ENCODE results near the gene STAMBP. TPM values are rescaled to one million over a fixed set of nuclear protein-coding genes. Genes with fewer than 3 reads are reported as not detected.

Gene STAMBP
- total and polyA plus RNA-seq, 4 donors: 10.2 to 27.1 (median 15.9) TPM

DNA sequence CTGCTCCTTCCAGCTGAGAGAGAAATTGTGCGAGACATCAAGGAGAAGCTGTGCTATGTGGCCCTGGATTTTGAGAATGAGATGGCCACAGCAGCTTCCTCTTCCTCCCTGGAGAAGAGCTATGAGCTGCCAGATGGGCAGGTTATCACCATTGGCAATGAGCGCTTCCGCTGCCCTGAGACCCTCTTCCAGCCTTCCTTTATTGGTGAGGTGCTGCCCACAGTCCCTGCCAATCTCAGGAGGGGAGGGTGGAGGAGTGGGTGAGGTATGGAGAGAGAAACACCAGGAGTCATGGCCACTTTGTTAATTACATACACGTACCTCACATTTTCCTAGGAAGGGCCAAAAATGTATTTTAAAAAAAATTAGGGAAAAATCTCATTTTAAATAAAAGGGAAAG, 85.9 kb downstream of the STAMBP start:
- no peaks in the 10 kb centered on the region for H3K9me3 ChIP-seq (ENCODE audit: control insufficient read depth in 4 of 4, low read length in 3 of 4)
- TF ChIP-seq EGR1 (IDR thresholded peaks at IDR 0.05; ENCODE audit: low read depth in 2 of 2): no peak
- no peak for TF ChIP-seq SP1 (IDR thresholded peaks at IDR 0.05)
- TF ChIP-seq, protein P1, sequence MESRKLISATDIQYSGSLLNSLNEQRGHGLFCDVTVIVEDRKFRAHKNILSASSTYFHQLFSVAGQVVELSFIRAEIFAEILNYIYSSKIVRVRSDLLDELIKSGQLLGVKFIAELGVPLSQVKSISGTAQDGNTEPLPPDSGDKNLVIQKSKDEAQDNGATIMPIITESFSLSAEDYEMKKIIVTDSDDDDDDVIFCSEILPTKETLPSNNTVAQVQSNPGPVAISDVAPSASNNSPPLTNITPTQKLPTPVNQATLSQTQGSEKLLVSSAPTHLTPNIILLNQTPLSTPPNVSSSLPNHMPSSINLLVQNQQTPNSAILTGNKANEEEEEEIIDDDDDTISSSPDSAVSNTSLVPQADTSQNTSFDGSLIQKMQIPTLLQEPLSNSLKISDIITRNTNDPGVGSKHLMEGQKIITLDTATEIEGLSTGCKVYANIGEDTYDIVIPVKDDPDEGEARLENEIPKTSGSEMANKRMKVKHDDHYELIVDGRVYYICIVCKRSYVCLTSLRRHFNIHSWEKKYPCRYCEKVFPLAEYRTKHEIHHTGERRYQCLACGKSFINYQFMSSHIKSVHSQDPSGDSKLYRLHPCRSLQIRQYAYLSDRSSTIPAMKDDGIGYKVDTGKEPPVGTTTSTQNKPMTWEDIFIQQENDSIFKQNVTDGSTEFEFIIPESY (IDR thresholded peaks at IDR 0.05): no peak
- TF ChIP-seq TAF1 (conservative IDR thresholded peaks at IDR 0.05): no peak
- no peak for TF ChIP-seq JUND (IDR thresholded peaks at IDR 0.05)
- H3K36me3 ChIP-seq (ENCODE audit: control insufficient read depth in 4 of 4, insufficient read depth in 3 of 4, low read depth in 1 of 4, low read length in 3 of 4): no peaks in the 10 kb centered on the region
- no peak overlapping the region for H3K4me3 ChIP-seq (ENCODE audit: low read depth in 1 of 3, low read length in 3 of 3)
- no peaks in the 10 kb centered on the region for H3K27me3 ChIP-seq (ENCODE audit: control insufficient read depth in 4 of 4, insufficient read depth in 4 of 4, low read length in 3 of 4)
- H3K4me1 ChIP-seq (ENCODE audit: control insufficient read depth in 4 of 4, insufficient read depth in 4 of 4, low read length in 3 of 4): no peaks in the 10 kb centered on the region
- H3K27ac ChIP-seq (ENCODE audit: low read depth in 1 of 2, low read length in 2 of 2): no peak overlapping the region
- DNase-seq (ENCODE audit: low spot score): no peak
- no peak overlapping the region for H3K9ac ChIP-seq (ENCODE audit: low read depth in 1 of 2, low read length in 2 of 2)
- WGBS: 86% methylated on average over 4 of the region's 4 CpGs

DNA sequence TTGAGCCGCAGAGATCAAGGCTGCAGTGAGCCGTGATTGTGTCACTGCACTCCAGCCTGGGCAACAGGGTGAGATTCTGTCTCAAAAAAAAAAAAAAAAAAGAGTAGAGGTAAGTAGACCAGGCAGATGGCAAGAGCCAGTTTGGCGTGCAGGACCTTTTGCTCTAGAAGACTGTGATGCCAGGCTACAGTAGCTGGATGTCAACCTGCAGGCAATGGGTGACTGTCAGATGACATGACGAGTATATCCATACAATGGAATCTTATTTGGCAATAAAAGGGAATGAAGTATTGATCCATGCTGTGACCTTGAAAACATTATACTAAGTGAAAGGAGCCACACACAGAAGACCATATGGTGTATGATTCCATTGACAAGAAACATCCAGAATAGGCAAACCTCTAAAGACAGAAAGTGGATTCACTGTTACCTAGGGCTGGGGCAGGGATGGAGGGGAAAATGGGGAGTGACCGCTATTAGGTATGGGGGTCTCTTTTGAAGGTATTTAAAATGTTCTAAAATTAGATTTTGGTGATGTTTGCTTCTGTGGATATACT, 86.8 kb downstream of the STAMBP start:
- H3K27me3 ChIP-seq (ENCODE audit: control insufficient read depth in 4 of 4, insufficient read depth in 4 of 4, low read length in 3 of 4): no peaks in the 10 kb centered on the region
- no peaks in the 10 kb centered on the region for H3K36me3 ChIP-seq (ENCODE audit: control insufficient read depth in 4 of 4, insufficient read depth in 3 of 4, low read depth in 1 of 4, low read length in 3 of 4)
- DNase-seq (ENCODE audit: low spot score): no peak
- H3K9me3 ChIP-seq (ENCODE audit: control insufficient read depth in 4 of 4, low read length in 3 of 4): no peaks in the 10 kb centered on the region
- 92% methylated on average over 5 of the region's 5 CpGs for WGBS
- no peak overlapping the region for H3K4me3 ChIP-seq (ENCODE audit: low read depth in 1 of 3, low read length in 3 of 3)
- H3K4me1 ChIP-seq (ENCODE audit: control insufficient read depth in 4 of 4, insufficient read depth in 4 of 4, low read length in 3 of 4): no peaks in the 10 kb centered on the region
- no peak for TF ChIP-seq YY1 (IDR thresholded peaks at IDR 0.05)
- no peak for TF ChIP-seq TAF1 (conservative IDR thresholded peaks at IDR 0.05)
- TF ChIP-seq RXRA (IDR thresholded peaks at IDR 0.05): no peak
- no peak for TF ChIP-seq SP1 (IDR thresholded peaks at IDR 0.05)
- TF ChIP-seq FOXA2 (IDR thresholded peaks at IDR 0.05): no peak
- no peak overlapping the region for H3K27ac ChIP-seq (ENCODE audit: low read depth in 1 of 2, low read length in 2 of 2)
- H3K9ac ChIP-seq (ENCODE audit: low read depth in 1 of 2, low read length in 2 of 2): no peak overlapping the region

DNA sequence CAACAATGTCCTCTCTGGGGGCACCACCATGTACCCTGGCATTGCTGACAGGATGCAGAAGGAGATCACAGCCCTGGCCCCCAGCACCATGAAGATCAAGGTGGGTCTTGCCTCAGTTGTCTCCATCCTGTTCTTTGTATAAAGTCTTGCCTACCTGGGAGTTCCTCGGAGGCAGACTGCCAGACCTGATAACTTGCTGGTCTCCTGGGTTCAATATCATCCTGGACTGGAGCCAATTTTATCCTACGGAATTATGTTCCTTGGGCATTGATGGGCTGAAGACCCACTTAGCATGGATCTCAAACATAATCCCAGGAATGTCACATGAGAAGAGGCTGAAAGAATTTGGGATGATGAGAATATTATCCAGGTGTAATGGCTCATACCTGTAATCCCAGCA, 87.9 kb downstream of the STAMBP start:
- no peaks in the 10 kb centered on the region for H3K4me1 ChIP-seq (ENCODE audit: control insufficient read depth in 4 of 4, insufficient read depth in 4 of 4, low read length in 3 of 4)
- H3K4me3 ChIP-seq (ENCODE audit: low read depth in 1 of 3, low read length in 3 of 3): no peak overlapping the region
- no peak overlapping the region for H3K27ac ChIP-seq (ENCODE audit: low read depth in 1 of 2, low read length in 2 of 2)
- H3K9me3 ChIP-seq (ENCODE audit: control insufficient read depth in 4 of 4, low read length in 3 of 4): no peaks in the 10 kb centered on the region
- H3K36me3 ChIP-seq (ENCODE audit: control insufficient read depth in 4 of 4, insufficient read depth in 3 of 4, low read depth in 1 of 4, low read length in 3 of 4): no peaks in the 10 kb centered on the region
- H3K27me3 ChIP-seq (ENCODE audit: control insufficient read depth in 4 of 4, insufficient read depth in 4 of 4, low read length in 3 of 4): peaks cover 0 to 2% (median 0%) of the 10 kb centered on the region in 4 donors
- 38% methylated on average over 2 of the region's 2 CpGs for WGBS
- TF ChIP-seq YY1 (IDR thresholded peaks at IDR 0.05) (no peak), JUND (IDR thresholded peaks at IDR 0.05) (no peak), TAF1 (conservative IDR thresholded peaks at IDR 0.05) (no peak), RXRA (IDR thresholded peaks at IDR 0.05) (no peak), RAD21 (IDR thresholded peaks at IDR 0.05) (no peak), FOXA1 (IDR thresholded peaks at IDR 0.05) (no peak), NR2F2 (IDR thresholded peaks at IDR 0.05) (no peak), HNF4A (conservative IDR thresholded peaks at IDR 0.05) (no peak), FOXA2 (IDR thresholded peaks at IDR 0.05) (no peak)
- TF ChIP-seq, protein P2, sequence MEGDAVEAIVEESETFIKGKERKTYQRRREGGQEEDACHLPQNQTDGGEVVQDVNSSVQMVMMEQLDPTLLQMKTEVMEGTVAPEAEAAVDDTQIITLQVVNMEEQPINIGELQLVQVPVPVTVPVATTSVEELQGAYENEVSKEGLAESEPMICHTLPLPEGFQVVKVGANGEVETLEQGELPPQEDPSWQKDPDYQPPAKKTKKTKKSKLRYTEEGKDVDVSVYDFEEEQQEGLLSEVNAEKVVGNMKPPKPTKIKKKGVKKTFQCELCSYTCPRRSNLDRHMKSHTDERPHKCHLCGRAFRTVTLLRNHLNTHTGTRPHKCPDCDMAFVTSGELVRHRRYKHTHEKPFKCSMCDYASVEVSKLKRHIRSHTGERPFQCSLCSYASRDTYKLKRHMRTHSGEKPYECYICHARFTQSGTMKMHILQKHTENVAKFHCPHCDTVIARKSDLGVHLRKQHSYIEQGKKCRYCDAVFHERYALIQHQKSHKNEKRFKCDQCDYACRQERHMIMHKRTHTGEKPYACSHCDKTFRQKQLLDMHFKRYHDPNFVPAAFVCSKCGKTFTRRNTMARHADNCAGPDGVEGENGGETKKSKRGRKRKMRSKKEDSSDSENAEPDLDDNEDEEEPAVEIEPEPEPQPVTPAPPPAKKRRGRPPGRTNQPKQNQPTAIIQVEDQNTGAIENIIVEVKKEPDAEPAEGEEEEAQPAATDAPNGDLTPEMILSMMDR (IDR thresholded peaks at IDR 0.05; ENCODE audit: low read depth, low read length, missing input control): no peak
- TF ChIP-seq, protein P3, sequence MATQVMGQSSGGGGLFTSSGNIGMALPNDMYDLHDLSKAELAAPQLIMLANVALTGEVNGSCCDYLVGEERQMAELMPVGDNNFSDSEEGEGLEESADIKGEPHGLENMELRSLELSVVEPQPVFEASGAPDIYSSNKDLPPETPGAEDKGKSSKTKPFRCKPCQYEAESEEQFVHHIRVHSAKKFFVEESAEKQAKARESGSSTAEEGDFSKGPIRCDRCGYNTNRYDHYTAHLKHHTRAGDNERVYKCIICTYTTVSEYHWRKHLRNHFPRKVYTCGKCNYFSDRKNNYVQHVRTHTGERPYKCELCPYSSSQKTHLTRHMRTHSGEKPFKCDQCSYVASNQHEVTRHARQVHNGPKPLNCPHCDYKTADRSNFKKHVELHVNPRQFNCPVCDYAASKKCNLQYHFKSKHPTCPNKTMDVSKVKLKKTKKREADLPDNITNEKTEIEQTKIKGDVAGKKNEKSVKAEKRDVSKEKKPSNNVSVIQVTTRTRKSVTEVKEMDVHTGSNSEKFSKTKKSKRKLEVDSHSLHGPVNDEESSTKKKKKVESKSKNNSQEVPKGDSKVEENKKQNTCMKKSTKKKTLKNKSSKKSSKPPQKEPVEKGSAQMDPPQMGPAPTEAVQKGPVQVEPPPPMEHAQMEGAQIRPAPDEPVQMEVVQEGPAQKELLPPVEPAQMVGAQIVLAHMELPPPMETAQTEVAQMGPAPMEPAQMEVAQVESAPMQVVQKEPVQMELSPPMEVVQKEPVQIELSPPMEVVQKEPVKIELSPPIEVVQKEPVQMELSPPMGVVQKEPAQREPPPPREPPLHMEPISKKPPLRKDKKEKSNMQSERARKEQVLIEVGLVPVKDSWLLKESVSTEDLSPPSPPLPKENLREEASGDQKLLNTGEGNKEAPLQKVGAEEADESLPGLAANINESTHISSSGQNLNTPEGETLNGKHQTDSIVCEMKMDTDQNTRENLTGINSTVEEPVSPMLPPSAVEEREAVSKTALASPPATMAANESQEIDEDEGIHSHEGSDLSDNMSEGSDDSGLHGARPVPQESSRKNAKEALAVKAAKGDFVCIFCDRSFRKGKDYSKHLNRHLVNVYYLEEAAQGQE (IDR thresholded peaks at IDR 0.05): no peak
- DNase-seq (ENCODE audit: low spot score): no peak
- no peak overlapping the region for H3K9ac ChIP-seq (ENCODE audit: low read depth in 1 of 2, low read length in 2 of 2)
